HG02610 (cell line): ENCODE measurements around the gene KRT12.
A peak's percentile ranks its signal among the peaks of the same experiment; 100 is the strongest.

Source experiments
- ATAC-seq: cut with Tn5 transposase; IDR thresholded peaks from one replicate; pipeline ENCODE4 v1.9.1; 2021; ENCODE audit warnings: mild to moderate bottlenecking, moderate library complexity; ENCODE audit not compliant: unreplicated experiment

Gene KRT12

DNA sequence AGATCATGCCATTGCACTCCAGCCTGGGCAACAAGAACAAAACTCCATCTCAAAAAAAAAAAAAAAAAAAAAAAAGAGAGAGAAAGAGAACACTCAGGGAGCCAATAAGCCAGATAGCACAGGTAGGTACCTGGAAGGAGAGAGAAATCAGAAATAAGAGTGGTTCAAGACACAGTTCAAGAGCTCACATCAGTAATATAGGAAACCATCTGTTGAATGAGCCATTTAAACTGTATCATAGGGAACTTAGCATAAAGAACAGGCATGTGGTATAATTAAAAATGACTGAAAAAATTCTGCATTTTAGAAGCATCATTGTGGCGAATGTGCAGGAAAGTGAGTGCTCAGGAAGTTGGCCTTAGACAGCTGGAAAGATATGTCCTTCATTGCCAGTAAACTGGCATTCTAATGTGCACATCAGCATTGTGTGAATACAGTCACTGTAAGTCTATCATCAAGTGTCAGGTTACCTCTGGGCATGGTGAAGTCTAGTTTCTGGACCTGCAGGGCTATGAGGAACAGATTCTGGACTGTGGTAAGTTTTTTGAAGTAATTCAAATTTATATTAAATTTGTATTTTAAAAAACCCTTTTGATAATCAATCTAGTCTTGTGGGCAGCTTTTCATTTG is 20.4 kb downstream of the KRT12 start:
- no peak for ATAC-seq

DNA sequence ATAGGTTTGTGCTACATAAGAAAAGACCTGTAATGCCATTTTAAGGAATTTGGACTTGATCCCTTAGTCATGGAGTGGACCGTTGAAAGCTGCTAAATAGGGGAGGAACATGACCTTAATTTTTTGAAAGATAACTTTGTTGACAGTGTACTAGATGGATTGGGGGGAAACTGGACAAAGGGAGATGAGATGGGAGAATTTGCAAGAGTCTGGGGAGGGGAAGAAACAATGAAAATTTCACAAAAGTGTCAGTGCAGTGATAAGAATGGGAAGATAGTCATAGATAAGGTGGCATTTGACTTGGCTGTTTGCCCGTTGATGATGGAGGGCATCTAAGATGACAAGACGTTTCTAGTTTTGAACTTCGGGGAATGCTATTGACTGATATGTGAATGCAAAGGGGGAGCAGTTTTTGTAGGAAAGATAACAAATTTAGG is 22.3 kb downstream of the KRT12 start:
- no peak for ATAC-seq

DNA sequence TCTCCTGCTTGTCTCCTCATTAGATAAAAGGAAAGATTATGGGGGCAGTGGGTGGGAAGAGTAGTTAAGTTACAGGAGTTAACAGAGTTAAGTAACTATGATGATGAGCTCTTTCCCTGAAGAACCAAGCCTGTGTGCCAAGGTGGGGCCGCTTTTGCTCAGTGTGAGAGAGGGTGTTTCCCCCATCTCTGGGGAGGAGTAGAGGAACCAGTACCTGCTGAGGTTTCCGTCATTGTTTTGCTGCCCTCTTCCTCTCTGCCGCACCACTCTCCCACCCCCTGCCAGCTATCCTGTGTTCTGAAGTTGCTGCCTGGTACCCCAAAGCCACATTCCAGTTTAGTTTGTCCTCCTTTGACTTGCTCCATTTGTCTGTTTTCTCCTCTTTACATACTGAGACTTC is 23.8 kb downstream of the KRT12 start:
- no peak for ATAC-seq

DNA sequence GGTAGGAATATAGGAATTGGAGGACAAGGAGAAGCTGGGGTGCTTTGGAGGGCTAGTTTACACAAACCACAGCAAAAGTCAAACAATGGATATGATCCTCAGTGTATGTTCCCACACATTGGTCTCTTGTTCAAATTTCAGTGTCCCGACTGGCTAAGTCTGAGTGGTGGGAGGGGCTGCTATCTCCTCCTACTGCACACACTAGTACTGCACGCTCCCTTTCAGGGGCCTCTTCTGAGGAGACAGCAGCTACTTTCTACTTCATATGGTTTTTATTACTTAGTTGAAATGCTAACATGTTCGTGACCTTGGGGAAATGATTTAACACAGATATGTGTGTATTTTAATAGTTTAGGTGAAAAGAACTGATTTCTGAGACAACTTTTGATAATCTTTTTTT is 25.8 kb downstream of the KRT12 start:
- ATAC-seq: no peak

DNA sequence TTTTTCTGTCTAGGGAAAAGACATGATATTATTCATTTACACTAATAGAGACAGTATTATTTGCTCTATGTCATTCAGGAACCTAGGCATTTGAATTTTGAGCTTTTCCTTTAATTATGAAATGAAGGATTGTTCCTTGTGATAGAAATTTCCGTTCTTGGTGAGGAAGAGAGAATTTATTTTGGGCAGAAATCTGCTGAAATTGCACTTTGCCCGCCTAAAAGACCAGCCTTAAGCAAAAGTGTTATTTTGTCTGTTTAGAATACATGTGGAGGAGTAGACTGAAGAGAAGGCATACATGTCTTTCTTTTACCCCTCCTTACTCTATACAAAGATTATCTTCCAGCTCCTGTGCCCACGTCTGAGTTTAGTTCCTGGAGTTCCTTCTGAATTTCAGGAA is 27.8 kb downstream of the KRT12 start:
- ATAC-seq: no peak

DNA sequence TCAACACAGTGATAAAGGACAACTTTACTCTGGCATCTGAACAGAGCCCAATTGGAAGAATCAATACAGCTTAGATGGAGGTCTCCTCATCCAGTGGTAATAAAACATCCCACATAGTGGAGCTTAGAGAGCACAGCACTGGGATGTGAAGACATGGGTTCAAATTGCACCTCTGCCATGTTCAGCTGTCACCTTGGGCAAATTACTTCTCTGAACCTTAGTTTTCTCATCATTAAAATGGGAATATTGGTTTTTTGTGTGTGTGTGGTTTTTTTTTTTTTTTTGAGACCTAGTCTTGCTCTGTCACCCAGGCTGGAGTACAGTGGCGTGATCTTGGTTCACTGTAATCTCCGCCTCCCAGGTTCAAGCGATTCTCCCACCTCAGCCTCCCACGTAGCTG is 31.0 kb downstream of the KRT12 start:
- ATAC-seq: no peak

DNA sequence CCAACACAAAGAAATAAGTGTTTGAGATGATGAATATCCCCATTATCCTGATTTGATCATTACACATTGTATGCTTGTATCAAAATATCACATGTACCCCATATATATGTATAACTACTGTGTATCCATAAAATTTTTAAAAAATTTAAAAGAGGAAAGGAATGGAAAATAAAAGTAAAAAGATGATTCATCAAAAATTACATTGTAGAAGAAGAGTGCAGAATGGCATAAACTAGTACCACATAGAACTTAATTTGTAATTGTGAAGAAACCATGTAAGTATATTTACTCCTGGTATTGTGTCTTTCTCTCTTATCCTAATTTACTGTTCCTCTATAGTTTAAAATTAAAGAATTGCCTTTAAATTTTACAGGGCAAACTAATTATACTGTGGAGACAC is 33.1 kb downstream of the KRT12 start:
- ATAC-seq: no peak

DNA sequence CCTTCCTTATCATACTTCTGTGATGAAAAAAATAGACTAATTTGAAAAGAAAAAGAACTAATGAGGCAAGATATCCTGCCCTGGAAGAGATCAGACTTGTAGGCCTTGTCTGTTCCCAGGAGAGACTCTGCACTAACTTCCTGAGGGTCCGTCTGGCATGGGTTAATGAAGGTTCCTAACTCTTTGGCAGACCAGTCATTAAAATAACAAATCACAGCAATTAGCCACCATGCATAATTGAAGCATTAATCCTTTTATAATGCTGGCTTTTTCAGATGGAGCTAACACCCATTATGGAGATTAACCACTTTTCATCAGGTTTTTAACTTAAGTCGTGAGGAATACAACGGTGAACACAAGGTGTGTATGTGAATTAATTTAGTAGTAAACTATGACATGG is 34.2 kb downstream of the KRT12 start:
- ATAC-seq: no peak

DNA sequence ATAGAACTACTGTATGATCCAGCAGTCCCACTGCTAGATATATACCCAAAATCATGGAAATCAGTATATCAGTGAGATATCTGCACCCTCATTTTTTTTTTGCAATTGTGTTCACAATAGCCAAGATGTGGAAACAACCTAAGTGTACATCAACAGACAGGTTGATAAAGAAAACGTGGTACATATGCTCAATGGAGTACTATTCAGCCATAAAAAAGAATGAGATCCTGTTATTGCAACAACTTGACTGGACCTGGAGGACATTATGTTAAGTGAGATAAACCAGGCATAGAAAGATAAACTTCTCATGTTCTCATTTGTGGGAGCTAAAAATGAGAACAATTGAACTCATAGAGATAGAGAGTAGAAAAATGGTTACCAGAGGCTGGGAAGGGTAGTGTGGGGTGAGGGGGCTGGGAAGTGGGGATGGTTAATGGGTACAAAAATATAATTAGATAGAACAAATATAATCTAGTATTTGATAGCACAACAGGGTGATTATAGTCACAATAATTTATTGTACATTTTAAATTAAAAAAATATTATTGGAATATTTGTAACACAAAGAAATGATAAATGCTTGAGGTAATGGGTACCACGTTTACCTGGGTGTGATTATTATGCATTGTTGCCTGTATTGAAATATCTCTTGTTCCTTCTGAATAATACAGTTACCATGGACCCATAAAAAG is 36.8 kb downstream of the KRT12 start:
- no peak for ATAC-seq

DNA sequence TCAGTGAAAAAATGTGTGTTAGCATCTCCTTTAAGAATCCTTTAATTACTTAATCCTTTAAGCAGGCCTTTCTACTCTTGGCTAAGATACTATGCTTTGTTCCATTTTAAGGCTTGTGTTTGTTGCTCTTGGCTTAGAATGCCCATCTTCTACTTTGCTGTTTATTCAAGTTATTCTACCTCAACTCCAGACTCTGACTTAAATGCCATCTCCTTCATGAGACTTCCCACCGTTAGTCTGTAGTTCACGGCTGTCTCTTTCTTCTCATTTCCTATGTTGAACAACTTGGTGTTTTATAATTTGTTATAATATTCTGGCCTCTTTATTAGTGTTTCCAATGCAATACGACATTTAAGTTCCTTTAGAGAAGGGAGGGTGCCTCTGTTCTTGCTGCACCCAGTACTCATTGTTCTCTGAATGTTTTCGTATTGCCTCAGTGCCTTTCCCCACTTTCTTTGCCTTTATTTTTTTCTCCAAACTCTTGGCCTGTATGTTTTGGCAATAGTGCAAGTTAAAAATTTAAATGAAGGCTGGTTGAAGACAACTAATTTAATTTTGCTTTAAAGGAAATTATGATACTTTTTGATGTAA is 38.5 kb downstream of the KRT12 start:
- ATAC-seq: no peak

DNA sequence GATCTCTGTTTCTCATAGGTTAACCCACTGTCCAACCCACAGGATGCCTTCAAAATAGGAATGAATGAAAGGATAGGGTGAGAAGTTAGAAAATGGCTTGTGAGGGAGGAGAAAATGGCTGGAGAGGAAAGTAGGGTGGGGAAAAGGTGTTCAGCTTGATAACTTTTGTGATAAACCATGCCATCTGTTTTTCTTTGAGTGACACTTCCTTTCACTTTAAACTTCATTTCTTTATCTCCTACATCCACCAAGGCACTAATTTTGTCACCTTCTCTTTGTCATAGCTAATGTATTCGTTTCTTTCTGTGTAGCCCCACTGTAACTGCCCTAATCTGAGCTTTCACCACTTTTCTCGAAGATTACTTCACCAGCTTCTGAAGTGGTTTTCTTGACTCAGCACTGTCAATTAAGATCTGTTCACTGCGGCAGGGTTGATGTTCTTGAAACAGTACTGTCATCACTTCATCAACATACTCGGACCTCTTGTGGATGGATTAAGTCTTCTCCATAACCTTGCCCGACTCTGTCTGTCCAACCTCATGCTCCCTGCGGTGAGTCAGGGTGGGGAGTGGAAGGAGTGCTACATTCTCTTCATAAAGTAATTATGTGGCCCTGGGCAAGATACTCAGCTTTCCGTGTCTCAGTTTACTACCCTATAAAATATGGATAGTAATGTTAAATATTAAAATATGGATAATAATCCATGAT is 39.1 kb downstream of the KRT12 start:
- no peak for ATAC-seq

DNA sequence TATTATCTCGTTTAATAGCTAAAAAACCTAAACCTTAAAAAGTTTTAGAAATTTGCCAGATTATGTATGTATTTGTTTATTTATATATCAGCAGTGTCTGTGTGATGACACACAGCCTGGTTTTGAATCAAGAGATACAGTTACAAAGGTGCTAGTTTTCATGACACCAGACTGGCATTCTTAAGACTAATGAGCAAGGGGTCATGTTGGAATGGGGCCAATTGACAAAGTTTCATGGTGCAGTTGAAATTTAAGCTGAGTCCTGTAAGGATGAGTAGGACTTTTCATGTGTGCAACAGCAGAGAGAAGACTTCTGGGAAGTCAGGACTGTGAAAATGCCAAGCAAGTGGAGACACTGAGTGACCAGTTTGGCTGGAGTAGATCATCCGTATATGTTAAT is 41.4 kb downstream of the KRT12 start:
- ATAC-seq: no peak

DNA sequence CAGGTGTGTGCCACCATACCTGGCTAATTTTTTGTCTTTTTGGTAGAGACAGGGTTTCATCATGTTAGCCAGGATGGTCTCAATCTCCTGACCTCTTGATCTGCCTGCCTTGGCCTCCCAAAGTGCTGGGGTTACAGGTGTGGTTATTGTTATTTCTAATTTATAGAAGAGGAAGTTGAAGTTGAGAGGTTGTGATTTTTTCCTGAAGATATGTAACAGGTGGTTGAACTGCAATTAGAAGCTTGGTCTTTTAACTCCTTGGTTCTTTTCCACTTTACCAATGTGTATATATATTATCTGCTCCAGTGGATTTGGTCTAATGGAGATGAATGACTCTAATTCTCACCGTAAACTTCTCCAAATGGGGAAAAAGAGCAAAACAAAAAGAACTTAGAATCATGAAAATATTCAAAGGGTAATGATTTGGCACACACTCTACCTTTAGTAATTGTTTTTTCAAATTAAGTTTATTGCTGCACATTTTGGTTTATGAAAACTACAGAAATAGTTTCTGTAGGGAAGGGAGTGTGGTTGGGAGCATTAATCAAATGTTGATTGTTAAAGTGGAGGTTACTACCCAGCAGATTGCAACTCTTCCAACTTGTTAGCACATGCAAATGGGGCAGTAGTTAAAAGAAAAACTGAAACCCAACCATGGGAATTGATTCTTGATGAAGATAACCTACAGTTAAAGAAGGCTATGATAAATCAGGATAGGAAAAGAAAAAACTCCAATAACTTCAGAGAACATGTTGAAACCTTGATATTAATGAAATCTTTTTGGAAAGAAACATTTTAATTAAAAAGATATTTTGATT is 42.8 kb downstream of the KRT12 start:
- ATAC-seq: no peak

DNA sequence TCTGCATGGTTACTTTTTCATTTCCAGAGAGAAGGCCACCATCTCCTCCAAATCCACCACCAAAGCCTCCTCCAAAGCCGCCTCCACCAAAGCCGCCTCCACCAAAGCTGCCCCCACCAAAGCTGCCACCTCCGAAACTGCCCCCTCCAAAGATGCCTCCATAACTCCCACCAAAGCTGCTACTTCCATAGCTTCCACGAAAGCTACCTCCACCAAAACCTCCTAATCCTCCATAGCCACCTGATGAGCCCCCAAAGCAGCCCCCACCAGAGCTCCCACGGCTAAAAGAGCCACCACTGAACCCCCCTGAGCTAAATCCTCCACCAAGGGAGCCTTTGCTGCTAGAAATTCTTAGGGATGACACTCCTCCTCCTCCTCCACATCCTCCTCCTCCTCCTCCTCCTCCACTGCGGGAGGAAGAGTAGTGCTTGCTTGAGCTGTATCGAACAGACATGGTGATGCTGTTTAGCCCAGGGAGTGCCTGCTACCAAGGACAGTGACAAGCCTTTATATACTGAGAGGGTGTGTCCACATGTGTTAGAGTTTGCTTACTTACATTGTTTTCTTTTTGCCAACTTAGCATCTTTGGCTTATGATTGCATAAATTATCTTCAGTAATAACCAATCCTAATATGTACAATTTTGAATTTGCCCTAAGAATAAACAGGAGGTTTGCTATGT is 44.8 kb downstream of the KRT12 start, which contains the start of gene KRT10:
Gene KRT10, minus strand, starts transcription at position 483 of the 681 bp plus-strand sequence. Its CDS starts 29 bp downstream, at position 454.
- no peak for ATAC-seq

DNA sequence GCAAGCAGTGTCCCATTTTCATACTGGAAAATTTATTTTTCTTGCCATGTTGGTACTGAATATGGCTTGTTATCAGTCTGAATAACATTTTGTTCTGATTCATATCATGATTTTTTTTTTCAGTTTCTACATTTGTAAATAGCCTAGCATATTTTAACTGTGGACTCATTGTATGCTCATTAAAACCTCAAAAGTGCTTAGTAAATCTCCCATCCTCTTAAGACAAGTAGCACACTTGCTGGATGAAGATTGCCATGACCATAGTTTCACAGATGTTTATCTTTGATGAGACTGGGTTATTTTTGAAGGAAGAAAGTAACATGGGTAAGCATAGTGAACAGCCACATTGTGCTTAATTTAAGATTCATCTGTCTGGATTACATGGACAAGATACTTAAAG is 45.5 kb downstream of the KRT12 start:
- no peak for ATAC-seq

DNA sequence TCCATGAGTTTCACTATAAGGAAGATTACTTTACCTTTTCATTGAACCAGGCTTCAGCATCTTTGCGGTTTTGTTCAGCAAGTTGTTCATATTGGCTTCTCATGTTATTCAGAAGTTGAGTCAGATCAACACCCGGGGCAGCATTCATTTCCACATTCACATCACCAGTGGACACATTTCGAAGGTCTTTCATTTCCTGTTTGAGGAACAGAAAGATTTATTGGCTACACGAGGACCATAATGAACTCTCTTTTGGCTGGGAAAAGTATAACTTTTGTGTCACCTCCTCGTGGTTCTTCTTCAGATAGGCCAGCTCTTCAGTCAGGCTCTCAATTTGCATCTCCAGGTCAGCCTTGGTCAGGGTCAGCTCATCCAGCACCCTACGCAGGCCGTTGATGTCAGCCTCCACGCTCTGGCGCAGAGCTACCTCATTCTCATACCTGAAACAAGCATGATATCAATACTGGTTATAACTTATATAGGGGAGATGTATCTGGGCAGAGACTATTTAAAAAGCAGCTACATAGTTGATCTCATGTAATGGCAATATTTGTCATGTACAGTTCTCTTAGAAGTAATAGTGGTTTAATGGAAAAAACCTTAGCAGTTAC is 46.7 kb downstream of the KRT12 start:
- ATAC-seq: no peak

DNA sequence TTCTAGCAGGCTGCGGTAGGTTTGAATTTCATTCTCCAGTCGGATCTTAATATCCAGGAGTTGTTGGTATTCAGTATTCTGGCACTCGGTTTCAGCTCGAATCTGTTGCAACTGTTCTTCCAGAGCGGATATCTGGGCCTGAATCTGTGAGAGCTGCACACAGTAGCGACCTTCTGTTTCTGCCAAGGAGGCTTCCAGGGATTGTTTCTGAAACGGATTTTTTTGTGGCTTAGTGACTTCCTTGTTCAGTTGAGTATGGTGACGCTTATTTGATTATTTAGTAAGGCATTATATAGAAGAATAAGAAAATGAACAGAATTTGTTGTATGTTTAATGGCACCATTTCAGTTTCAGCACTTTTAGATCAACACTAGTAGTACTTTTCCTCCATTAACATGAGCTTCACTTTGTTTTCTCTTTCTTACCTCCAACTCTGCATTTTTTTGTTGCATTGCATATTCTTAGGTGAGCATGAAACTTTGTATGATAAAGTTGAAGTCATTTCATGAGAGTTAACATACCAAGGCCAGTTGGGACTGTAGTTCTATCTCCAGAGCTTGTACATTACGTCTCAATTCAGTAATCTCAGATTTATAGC is 47.4 kb downstream of the KRT12 start:
- ATAC-seq: no peak

DNA sequence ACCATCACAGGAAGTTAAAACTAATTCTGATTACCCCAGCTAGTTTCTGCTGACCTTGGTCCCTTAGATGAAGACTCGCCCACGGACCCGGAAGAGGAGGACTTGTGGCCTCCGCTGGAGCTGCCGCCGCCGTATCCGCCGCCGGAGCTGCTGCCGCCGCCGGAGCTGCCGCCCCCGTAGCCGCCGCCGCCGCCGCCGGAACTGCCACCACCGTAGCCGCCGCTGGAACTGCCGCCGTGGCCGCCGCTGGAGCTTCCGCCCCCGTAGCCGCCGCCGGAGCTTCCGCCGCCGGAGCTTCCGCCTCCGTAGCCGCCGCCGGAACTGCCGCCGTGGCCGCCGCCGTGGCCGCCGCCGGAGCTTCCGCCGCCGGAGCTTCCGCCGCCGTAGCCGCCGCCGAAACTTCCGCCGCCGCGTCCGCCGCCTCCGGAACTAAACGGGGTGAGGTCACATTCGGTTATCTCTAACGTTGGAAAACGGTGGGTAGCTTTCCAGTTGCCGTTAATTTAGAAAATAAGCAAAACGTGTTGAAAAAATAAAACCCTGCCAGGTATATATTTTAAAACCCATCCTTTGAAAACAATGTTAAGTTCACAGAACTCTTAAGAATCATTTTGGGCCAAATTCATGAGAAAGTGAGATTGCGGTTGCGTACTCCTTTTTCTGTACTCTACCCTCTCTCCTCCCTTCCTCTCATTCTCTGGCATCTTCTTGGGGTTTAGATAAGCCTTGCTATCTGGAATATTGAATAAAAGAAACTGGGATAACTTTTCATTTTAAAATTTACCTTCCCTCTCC is 48.1 kb downstream of the KRT12 start:
- peak; percentile 79 for ATAC-seq

DNA sequence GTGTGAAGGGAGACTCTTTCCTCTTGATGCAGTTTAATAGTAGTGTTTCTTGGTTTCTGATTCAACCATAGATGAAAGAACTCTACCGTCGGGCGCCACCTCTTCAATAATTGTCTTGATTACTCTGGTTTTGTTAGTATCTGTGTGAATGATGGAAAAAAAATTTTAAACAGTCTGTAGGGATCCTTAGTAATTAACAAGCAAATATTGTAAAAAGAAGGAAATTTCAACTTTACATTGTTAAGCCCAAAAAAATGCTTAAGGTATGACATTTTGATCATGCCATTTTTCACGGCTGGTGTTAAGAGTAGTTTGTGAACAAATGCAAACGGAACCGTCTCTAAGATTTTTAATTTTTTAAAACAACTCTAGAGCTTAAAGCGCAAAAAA is 48.7 kb downstream of the KRT12 start:
- ATAC-seq: no peak
